Measurements from ENCODE around the gene ARPC1B.
"Not testable (repeated sequence)": the region's sequence is repeated elsewhere in the genome, so short reads cannot be mapped to it uniquely, and the experiment has no call there.

ARPC1B gene

DNA sequence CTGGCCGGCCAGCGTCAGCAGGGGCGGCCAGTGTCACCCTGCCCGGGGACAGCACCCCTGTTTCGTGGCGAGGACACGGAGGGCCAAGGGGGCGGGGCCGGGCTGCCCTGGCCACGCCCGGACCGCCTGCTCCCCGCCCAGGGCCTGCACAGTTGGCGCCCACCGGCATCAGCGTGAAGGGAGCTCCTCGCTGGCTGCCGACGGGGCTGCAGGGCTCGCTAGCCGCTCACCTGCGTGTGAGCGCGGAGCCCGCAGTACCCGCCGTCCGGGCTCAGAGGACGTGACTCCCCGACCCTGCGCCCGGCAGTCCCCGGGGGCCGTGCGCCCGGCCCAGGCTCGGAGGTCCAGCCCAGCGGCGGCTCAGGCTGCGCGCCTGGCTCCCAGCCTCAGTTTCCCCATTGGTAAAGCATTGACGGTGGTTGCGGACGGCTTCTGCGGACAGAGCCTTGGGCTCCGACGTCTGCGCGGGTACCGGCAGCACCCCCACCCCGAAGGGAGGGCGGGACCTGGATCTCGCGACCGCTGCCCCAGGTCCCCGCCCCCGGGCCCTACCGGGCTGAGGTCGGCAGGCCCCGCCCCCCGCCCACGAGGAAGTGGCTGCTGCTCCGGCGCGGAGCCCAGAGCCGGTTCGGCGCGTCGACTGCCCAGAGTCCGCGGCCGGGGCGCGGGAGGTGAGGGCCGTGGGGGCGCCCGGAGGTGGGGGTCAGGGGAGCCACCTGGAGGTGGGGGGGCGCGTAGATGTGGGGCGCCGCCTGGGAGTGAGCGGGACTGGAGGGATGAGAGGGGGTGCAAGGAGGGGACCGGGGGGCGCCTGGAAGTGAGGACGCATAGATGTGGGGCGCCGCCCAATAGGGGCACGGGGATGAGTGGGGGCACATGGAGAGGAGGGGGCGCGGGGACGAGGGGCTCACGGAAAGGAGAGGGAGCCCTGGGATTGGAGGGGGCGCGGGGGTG is at the start of gene ARPC1B:
Gene ARPC1B (plus strand): TSS at position 620 of the 954 bp plus-strand sequence. CDS start 10,985 bp downstream, outside the sequence.
- peak; percentile 71 for DNase-seq (ENCODE audit: low read depth)

DNA sequence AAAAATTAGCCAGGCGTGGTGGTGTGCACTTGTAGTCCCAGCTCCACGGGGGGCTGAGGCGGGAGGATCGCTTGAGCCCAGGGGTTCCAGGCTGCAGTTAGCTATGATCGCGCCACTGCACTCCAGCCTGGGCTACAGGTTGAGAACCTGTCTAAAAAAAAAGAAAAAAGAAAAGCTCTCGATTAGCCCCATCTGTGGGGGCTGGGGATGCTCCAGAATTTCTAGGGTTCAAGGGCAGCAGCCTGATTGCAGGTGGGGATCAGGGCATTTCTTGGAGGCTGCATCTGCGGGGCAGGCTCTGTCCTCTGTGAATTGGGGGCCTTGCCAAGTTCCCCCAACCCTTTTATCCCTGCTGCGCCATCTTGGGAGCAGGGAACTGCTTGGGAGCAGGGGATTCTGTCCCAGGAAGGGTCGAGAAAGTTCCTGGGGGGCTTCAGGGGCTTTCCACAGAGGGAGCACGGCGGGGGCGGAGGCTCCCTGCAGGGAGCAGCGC is 49.5 kb upstream of the ARPC1B start:
- no peak for DNase-seq (ENCODE audit: low read depth)

DNA sequence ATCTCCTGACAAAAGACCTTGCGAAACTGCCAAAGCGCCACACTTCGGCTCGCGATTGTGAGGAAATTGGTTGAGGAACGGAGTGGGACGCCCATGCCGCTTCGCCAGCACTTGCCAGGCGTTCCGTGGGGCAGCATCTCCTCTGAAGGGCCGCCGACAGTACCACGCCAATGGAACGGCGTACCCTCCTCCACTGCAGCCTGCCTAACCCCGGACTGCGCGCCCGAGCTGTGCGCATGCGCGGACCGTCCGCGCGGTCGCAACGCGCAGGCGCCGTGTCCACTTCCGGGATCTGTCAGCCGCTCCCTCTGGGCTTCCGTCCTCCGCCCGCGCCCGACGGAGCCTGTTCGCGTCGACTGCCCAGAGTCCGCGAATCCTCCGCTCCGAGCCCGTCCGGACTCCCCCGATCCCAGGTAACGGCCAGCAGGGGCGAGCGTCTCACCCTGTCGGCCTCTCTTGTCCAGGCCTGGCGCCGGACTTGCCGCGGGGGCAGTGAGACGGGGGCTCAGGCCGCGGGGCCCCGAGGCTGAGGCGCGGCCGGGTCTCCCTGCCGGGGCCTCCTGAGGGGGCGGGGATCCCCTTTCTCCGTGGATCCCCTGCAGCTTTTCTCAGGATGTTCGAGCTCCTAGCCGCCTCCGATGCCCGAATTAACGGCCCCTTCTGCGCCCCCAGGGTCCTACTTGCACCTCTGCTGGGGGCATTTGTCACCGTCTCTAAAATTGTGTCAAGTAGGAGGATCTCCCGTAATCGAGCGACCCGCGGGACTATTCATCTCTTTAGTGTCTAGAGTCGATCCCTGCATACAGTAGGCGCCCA is 48.7 kb upstream of the ARPC1B start, which contains the start of gene ARPC1A:
Gene ARPC1A (plus strand): TSS at position 307 of the 816 bp plus-strand sequence. CDS start 7,456 bp downstream, outside the sequence.
- peak; percentile 87 for DNase-seq (ENCODE audit: low read depth)

DNA sequence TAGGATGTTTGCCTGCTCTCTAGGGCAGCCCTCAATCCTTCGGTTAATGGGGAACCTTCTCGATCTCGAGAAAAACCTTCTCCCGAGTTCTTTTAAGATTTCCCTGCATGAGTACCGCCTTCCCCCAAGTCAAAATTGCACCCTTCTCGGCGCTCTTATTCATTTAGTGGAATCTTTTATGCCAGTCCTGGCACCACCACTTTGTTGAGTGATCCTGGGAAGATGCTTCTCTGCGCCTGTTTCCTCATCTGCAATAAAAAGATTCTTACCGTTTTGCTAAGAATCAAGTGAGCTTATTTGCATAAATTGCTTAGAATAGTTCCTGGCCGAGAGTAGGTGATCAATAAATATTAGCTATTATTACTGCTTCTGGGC is 48.1 kb upstream of the ARPC1B start:
- DNase-seq (ENCODE audit: low read depth), result no peak

DNA sequence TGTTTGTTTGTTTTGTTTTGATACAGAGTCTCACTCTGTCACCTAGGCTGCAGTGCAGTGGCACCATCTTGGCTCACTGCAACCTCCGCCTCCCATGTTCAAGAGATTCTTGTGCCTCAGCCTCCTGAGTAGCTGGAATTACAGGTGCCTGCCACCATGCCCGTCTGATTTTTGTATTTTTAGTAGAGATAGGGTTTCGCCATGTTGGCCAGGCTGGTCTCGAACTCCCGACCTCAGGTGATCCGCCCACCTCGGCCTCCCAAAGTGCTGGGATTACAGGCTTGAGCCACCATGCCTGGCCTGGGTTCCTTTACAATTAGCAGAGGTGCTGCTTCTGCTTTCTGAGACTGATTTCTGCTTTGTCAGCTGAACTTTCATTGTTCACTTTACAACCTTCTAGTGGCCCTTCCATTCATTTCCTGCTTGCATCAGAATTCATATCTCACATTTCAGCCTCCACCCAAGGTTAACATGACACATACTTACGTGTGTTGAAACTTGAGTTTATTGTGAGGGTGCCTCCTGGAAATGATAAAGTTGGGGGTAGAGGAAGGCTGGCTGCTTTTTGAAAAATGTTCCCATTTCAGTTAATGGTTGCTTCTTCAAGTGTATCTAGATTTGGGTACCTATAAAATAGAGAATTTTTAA is 44.1 kb upstream of the ARPC1B start:
- not testable (repeated sequence) for DNase-seq (ENCODE audit: low read depth)

DNA sequence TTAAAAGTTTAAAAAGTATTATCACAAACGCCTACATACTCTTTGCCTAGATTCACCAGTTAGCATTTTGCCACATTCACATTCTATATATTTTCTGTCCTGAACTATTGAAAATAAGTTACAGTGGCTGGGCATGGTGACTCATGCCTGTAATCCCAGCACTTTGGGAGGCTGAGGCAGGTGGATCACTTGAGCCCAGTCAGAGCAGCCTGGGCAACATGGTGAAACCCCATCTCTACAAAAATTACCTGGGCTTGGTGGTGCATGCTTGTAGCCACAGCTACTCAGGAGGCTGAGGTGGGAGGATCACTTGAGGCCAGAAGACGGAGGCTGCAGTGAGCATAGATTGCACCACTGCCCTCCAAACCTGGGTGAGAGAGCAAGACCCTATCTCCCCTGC is 43.5 kb upstream of the ARPC1B start:
- DNase-seq (ENCODE audit: low read depth), result no peak

DNA sequence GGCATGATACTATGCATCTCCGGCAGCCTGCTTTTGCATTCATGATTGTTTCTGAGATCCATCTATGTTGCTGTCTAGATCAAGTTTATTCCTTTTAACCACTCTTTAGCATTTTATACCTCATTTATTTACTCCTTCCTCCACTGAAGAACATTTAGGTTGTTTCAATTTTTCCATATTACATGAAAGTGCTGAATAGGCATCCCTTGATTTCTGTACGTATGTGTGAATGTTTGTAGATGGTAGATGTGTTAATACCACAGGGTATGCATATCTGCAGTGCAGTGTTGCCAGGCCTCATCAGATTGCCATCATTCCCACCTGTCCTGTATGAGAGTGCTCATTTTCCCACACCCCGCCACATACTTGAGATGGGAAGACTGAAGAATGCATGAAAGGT is 34.9 kb upstream of the ARPC1B start:
- DNase-seq (ENCODE audit: low read depth), result no peak

DNA sequence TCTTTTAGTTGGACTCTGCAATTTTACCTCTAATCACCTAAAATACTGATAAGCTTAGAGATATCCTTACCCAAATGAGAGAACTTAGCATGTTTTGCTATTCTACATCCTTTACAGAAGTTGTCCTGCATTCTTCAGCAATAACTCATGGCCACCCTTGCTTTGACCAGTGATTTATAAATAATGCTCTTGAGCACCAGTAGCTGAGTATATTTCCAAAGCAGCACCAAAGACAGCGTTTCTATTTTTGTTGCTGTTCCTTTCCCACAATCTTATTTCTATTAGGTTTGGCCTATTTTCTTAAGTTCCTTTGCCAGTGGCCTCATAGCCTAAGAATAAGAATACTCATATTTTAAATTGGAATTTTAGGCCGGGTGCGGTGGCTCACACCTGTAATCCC is 33.9 kb upstream of the ARPC1B start:
- DNase-seq (ENCODE audit: low read depth), result no peak

DNA sequence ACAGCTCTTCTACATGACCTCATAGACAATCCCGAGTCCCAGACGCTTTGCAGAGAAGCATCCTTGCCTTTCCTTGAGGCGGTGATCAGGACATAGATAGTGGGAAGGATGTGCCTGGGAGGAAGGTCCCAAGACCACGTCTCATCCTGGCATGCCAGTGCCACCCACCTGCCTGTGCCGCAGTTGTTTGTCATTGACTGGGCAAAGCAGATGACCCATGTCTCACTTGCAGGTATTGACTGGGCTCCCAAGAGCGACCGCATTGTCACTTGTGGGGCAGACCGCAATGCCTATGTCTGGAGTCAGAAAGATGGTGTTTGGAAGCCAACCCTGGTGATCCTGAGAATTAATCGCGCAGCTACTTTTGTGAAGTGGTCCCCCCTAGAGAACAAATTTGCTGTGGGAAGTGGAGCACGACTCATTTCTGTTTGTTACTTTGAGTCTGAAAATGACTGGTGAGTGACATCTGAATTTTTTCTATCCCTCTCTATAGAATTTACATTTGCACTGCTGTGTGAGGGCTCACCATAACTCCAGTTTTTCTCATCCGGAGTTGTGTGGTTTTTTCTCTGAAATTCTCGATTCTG is 30.4 kb upstream of the ARPC1B start:
- DNase-seq (ENCODE audit: low read depth), result no peak

DNA sequence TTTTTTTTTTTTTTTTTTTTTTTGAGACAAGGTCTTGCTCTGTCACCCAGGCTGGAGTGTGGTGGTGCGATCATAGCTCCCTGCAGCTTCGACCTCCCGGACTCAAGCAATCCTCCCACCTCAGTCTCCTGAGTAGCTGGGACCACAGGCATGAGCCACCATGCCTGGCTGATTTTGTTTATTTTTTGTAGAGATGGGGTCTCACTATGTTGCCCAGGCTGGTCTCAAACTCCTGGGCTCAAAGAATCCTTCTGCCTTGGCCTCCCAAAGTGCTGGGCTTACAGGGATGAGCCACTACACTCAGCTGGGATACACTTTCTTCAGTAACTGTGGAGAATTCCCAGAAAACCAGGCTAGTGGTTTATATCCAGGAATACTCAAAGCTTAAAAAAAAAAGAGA is 23.9 kb upstream of the ARPC1B start:
- DNase-seq (ENCODE audit: low read depth), result not testable (repeated sequence)

DNA sequence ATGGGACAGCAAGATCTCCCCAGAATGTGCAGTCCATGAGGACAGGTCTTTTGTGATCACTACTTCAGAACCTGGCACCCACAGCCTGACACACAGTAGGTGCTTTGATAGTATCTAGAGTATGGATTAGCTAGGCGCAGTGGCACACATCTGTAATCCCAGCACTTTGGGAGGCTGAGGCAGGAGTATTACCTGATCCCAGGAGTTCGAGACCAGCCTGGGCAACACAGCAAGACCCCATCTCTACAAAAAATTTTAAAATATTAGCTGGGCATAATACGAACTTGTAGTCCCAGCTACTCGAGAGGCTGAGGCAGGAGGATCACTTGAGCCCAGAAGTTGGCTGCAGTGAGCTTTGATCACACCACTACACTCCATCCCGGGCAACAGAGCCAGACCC is 22.3 kb upstream of the ARPC1B start:
- no peak for DNase-seq (ENCODE audit: low read depth)

DNA sequence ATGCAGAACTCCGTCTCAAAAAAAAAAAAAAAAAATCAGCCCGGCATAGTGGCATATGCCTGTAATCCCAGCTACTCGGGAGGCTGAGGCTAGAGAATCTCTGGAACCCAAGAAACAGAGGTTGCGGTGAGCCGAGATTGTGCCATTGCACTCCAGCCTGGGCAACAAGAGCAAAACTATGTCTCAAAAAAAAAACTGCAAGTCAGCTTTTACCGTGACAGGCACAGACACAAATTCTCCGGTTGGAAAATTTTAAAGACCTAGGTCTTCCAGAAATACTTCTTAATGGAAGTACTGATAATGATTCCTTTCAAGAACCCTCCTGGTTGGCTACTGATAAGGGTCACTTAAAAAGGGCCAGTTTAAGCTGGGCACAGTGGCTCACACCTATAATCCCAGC is 19.4 kb upstream of the ARPC1B start:
- no peak for DNase-seq (ENCODE audit: low read depth)

DNA sequence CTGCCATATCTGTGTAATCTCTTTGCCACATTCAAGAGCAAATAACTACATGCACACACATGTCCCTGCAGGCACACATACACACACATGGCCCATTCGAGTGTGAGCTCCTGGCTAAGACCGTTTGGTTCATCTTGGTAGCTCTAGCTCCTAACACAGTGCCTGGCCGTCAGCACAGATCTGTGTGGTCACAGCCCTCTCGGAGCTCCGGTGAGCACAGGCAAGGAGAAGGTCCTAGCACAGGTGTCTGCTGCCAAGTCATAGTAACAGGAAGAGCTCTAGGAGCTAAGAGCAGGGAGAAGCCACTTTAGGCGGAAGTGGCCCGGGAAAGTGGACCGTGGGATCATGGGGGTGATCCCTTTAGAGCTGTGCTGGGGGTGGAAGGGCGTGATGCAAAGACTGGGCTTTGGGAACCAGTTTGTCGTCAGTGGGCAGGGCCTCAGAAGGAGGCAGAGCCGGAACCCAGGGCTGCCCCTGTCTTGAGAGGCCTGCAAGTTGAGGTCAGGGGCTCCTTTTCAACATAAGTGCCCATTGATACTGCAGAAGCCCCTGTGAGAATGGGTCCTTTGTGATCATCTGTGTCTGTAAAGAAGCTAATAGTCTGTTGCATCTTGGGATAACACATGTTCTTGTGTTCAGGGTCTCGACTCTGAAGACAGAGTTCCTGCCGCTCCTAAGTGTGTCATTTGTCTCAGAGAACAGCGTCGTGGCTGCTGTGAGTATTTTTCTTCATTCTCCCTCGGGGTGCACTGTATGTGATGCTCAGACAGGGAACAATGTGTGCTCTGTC is 16.6 kb upstream of the ARPC1B start:
- no peak for DNase-seq (ENCODE audit: low read depth)

DNA sequence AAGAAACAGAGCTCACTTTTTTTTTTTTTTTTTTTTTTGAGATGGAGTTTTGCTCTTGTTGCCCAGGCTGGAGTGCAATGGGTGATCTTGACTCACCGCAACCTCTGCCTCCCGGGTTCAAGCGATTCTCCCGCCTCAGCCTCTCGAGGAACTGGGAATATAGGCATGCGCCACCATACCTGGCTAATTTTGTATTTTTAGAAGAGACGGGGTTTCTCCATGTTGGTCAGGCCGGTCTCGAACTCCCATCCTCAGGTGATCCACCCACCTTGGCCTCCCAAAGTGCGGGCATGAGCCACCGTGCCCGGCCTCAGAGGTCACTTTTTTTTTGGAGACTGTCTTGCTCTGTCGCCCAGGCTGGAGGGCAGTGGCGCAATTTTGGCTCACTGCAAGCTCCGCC is 16.0 kb upstream of the ARPC1B start:
- not testable (repeated sequence) for DNase-seq (ENCODE audit: low read depth)

DNA sequence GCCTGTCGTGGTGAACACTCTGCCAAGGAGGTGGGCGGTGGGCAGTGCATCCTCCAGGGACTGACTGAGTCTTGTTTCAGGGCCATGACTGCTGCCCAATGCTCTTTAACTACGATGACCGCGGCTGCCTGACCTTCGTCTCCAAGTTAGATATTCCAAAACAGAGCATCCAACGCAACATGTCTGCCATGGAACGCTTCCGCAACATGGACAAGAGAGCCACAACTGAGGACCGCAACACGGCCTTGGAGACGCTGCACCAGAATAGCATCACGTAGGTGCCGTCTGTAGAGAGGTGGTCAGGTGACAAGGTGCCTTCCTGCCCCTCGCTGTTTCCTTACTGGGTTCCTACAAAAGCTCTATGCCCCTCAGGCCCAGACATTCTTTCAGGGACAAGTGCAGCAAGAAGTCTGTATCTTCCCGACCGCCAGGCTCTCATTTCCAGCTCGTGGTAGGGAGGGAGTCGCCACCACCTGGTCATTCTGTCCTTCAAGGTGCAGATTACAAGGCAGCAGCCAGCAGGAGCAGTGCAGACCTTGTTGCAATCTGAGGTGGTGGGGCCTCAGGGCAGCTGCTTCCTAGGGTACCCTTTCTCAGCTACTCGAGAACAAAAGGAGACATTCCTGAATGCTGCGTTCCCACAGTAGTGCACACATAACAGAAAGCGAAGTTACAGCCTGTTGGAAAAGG is 14.9 kb upstream of the ARPC1B start:
- DNase-seq (ENCODE audit: low read depth), result no peak

DNA sequence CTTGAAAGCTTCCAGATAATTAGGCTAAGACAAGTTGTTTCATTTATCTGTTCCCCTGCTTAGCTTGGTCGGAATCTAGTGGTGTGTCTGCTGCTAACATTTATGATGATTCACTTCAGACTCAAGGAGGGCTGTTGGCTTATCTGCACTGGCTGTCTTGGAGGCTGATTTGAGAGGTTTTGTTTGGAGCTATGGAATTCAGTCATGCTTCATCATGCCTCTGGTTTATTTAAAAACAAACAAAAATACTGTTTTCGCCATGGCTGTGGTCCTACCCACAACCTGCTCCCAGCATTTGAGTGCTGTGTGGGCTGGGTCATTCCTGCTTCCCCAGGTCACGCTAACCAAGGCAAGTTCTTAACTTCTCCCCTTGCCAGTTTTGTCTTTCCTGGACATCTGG is 11.7 kb upstream of the ARPC1B start:
- no peak for DNase-seq (ENCODE audit: low read depth)

DNA sequence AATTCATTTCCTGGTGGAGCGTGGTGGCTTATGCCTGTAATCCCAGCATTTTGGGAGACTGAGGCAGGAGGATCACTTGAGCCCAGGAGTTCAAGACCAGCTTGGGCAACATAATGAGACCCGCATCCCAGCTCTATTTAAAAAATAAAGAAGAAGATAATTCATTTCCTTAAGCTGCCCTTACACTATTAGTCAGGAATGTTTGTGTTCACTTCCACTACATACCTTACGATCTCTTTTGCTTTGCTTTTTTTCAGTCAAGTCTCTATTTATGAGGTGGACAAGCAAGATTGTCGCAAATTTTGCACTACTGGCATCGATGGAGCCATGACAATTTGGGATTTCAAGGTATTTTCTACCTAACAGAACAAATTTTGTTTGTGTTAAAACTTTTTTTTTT is 11.2 kb upstream of the ARPC1B start:
- no peak for DNase-seq (ENCODE audit: low read depth)

DNA sequence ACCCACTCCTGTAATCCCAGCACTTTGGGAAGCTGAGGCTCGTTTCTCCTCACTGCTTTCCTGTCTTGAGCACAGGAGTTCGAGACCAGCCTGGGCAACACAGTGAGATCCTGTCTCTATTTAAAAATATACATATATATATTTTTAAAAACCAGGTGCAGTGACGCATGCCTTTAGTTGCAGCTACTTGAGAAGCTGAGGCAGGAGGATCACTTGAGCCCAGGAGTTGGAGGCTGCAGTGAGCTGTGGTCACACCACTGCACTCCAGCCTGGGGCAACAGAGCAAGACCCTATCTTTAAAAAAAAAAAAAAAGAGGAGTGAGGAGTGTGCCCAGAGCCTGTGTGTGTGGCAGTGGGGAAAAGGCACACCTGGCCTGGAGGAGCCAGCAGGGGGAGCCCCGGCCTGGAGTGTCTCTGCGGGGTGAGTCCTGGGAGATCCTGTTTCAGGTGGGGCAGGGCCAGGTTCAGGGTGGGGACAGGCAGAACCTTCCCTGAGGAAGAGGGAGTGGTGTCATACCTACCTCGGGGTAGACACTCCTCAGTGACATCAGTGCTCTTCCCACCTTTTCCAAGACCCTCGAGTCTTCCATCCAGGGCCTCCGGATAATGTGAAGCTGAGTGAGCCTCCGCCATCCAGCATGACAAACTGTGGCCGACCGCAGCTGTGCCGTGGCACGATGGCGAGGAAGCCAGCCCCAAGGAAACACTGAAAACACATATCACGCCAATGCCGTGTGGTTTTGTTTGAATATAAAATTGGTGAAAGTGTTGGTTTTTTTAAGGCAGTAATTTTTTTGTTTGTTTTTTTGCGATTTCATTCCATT is 9.0 kb upstream of the ARPC1B start:
- DNase-seq (ENCODE audit: low read depth), result peak; percentile 54

DNA sequence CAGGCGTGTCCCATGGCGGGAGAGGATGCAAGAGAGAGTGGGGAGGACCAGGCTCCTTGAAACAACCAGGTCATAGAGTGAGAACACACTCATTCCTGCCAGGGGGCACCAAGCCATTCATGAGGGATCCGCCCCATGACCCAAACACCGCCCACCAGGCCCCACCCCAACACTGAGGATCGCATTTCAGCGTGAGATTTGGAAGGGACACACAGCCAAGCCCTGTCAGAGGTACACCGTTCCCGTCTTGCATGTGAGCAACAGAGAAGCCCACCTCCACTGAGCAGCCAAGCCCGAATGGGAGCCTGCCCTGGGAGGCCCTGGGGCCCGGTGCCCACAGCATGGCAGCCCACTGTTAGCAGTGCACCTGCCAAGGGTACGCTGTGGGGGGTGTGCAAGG is 7.9 kb upstream of the ARPC1B start:
- DNase-seq (ENCODE audit: low read depth), result no peak
